Measurements from ENCODE around the gene HRH4. TPM values are rescaled to one million over a fixed set of nuclear protein-coding genes. Genes with fewer than 3 reads are reported as not detected.

The HRH4 gene
- total and polyA plus RNA-seq, 2 donors (not counting 1 experiment from before 2014, with no cell fraction given): 0.03 to 0.07 TPM

DNA sequence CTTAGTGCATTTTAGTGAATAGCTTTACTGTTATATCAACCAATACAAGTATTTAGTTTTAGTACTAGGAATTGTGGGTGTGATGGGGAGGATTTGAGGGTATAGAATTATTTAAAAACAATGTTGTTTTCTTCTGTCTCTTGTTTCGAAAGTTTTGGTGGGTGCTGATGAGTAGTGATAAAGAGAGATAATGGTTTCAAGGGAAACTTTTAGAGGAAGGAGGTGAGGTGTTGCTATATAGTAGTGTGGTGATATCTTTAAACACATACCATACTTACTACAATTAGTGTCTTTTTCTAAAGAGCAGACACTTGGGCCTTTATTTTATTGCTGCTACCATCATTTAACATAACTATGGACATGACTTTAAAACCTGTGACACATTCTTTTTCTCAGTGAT lies 23.5 kb upstream of the HRH4 start:
- H3K4me2 ChIP-seq (replicated peaks; ENCODE audit: low read depth, low read length, poor library complexity, severe bottlenecking): no peak overlapping the region
- Mint-ChIP-seq H3K27me3 (no peaks in the 10 kb centered on the region), H3K4me3 (no peak overlapping the region), H3K4me1 (no peaks in the 10 kb centered on the region), H3K27ac (no peak overlapping the region), H3K9me3 (ENCODE audit: insufficient read depth) (no peaks in the 10 kb centered on the region)
- no peak overlapping the region for H3K4me3 ChIP-seq (ENCODE audit: control extremely low read depth in 1 of 5, extremely low read depth in 1 of 5, insufficient read depth in 1 of 5, low read depth in 2 of 5, low read length in 4 of 5)
- DNase-seq (no peak), ATAC-seq (ENCODE audit: low read depth) (no peak)
- no peak overlapping the region for H3K27ac ChIP-seq (ENCODE audit: low read length in 2 of 2)
- no peak overlapping the region for H3K9ac ChIP-seq (ENCODE audit: low read length)
- no CpG with 5 or more reads among the region's 1 CpG for WGBS (ENCODE audit: insufficient coverage)
- TF ChIP-seq, protein P1, sequence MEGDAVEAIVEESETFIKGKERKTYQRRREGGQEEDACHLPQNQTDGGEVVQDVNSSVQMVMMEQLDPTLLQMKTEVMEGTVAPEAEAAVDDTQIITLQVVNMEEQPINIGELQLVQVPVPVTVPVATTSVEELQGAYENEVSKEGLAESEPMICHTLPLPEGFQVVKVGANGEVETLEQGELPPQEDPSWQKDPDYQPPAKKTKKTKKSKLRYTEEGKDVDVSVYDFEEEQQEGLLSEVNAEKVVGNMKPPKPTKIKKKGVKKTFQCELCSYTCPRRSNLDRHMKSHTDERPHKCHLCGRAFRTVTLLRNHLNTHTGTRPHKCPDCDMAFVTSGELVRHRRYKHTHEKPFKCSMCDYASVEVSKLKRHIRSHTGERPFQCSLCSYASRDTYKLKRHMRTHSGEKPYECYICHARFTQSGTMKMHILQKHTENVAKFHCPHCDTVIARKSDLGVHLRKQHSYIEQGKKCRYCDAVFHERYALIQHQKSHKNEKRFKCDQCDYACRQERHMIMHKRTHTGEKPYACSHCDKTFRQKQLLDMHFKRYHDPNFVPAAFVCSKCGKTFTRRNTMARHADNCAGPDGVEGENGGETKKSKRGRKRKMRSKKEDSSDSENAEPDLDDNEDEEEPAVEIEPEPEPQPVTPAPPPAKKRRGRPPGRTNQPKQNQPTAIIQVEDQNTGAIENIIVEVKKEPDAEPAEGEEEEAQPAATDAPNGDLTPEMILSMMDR (IDR thresholded peaks at IDR 0.05): no peak
- TF ChIP-seq EZH2 (IDR thresholded peaks at IDR 0.05; ENCODE audit: borderline replicate concordance, insufficient read depth, low read depth, low read length, poor library complexity, severe bottlenecking): no peak
- CTCF ChIA-PET: no interaction called here
- H3K4me1 ChIP-seq (ENCODE audit: control insufficient read depth in 2 of 2, insufficient read depth in 2 of 2, low read length in 2 of 2): no peaks in the 10 kb centered on the region
- intact Hi-C loops (cut with micrococcal nuclease): no loop called here
- POLR2A ChIA-PET: no interaction called here
- H4K20me1 ChIP-seq (ENCODE audit: control insufficient read depth, insufficient read depth, low read length, poor library complexity, severe bottlenecking): no peaks in the 10 kb centered on the region
- no peaks in the 10 kb centered on the region for H3K9me3 ChIP-seq (ENCODE audit: control extremely low read depth in 1 of 3, control insufficient read depth in 2 of 3, insufficient read depth in 1 of 3, low read length in 2 of 3)
- H3K27me3 ChIP-seq (replicated peaks in 1 of 4; ENCODE audit: control extremely low read depth in 1 of 4, control insufficient read depth in 3 of 4, insufficient read depth in 4 of 4, low read length in 3 of 4): no peaks in the 10 kb centered on the region
- H3K79me2 ChIP-seq (ENCODE audit: control insufficient read depth, insufficient read depth, low read length): no peaks in the 10 kb centered on the region
- H2AFZ ChIP-seq (ENCODE audit: insufficient read depth, low read depth, low read length, poor library complexity, severe bottlenecking): no peak overlapping the region
- H3K36me3 ChIP-seq (replicated peaks in 1 of 2; ENCODE audit: control extremely low read depth in 1 of 2, control insufficient read depth in 1 of 2, extremely low read depth in 1 of 2, insufficient read depth in 2 of 2, low read length in 1 of 2): peaks cover 6 to 11% of the 10 kb centered on the region in 2 experiments

DNA sequence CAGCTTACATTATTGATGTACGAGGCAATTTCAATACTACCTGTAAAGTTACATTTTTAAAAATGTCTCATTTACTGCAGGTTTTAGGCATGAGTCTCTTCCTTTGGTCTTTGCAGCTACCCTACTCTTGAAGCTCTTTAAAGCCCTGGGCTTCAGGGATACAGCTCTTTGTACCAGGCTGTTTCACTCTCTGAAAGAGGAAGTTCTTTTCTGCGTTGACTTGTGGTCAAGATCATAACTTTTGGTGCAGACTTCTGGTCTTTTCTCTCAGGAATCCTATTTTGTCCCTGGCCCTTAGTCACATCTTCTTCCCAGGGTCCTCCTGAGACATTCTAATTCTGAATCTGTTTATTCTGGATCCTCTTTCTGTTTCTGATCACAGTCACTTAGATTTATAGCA lies 16.6 kb upstream of the HRH4 start:
- peak overlapping the region in 1 of 2 donors; percentile 39 for H3K27ac ChIP-seq (ENCODE audit: low read length in 2 of 2)
- Mint-ChIP-seq H3K27me3 (no peaks in the 10 kb centered on the region), H3K4me1 (peaks cover 8% of the 10 kb centered on the region), H3K27ac (no peak overlapping the region), H3K4me3 (no peak overlapping the region), H3K9me3 (ENCODE audit: insufficient read depth) (no peaks in the 10 kb centered on the region)
- ChIA-PET POLR2A (no interaction called here), CTCF (interaction anchor here (1.3 to 1.6 kb wide), 2 partner anchors 10 to 44 kb away, joined by 3 to 4 read pairs; no protein-coding TSS in a partner anchor)
- no peak overlapping the region for H2AFZ ChIP-seq (ENCODE audit: insufficient read depth, low read depth, low read length, poor library complexity, severe bottlenecking)
- no peak overlapping the region for H3K4me3 ChIP-seq (ENCODE audit: control extremely low read depth in 1 of 5, extremely low read depth in 1 of 5, insufficient read depth in 1 of 5, low read depth in 2 of 5, low read length in 4 of 5)
- no peak overlapping the region for H3K4me2 ChIP-seq (replicated peaks; ENCODE audit: low read depth, low read length, poor library complexity, severe bottlenecking)
- no peak for ATAC-seq (ENCODE audit: low read depth)
- H3K27me3 ChIP-seq (replicated peaks in 1 of 4; ENCODE audit: control extremely low read depth in 1 of 4, control insufficient read depth in 3 of 4, insufficient read depth in 4 of 4, low read length in 3 of 4): no peaks in the 10 kb centered on the region
- 0% methylated on average over 1 of the region's 2 CpGs for WGBS (ENCODE audit: insufficient coverage)
- H3K36me3 ChIP-seq (replicated peaks in 1 of 2; ENCODE audit: control extremely low read depth in 1 of 2, control insufficient read depth in 1 of 2, extremely low read depth in 1 of 2, insufficient read depth in 2 of 2, low read length in 1 of 2): peaks cover 4 to 23% of the 10 kb centered on the region in 2 experiments
- TF ChIP-seq, protein P1 (IDR thresholded peaks at IDR 0.05): no peak
- TF ChIP-seq EZH2 (IDR thresholded peaks at IDR 0.05; ENCODE audit: borderline replicate concordance, insufficient read depth, low read depth, low read length, poor library complexity, severe bottlenecking): no peak
- peak; percentile 12 for DNase-seq
- no peak overlapping the region for H3K9ac ChIP-seq (ENCODE audit: low read length)
- no peaks in the 10 kb centered on the region for H3K79me2 ChIP-seq (ENCODE audit: control insufficient read depth, insufficient read depth, low read length)
- no peaks in the 10 kb centered on the region for H4K20me1 ChIP-seq (ENCODE audit: control insufficient read depth, insufficient read depth, low read length, poor library complexity, severe bottlenecking)
- peaks cover 4 to 6% of the 10 kb centered on the region in 2 donors for H3K4me1 ChIP-seq (ENCODE audit: control insufficient read depth in 2 of 2, insufficient read depth in 2 of 2, low read length in 2 of 2)
- no peaks in the 10 kb centered on the region for H3K9me3 ChIP-seq (ENCODE audit: control extremely low read depth in 1 of 3, control insufficient read depth in 2 of 3, insufficient read depth in 1 of 3, low read length in 2 of 3)
- intact Hi-C loops (cut with micrococcal nuclease): no loop called here
